Mesendoderm (in vitro differentiated cells): ENCODE measurements around the gene RAB31.
"Not testable (repeated sequence)": the region's sequence is repeated elsewhere in the genome, so short reads cannot be mapped to it uniquely, and the experiment has no call there.

Experiments used
- DNase-seq: peaks from one replicate; pipeline ENCODE4 v3.0.0; 2013
- H2AK5ac ChIP-seq: 2 replicates; pipeline ENCODE4 v1.6.1; 2013; ENCODE audit warnings: low read length, inconsistent platforms
- H2BK120ac ChIP-seq: 2 replicates; pipeline ENCODE4 v1.6.1; 2013; ENCODE audit warnings: low read depth, mild to moderate bottlenecking, low read length, moderate library complexity, mixed read lengths
- H2BK15ac ChIP-seq: replicated peaks from 2 replicates; pipeline ENCODE4 v1.6.1; 2013; ENCODE audit warnings: low read depth, mild to moderate bottlenecking, moderate library complexity
- H2BK5ac ChIP-seq: 2 replicates; pipeline ENCODE4 v1.6.1; 2013; ENCODE audit warnings: low read length, inconsistent platforms
- H3K18ac ChIP-seq: 2 replicates; pipeline ENCODE4 v1.6.1; 2013; ENCODE audit warnings: mild to moderate bottlenecking, low read length, mixed read lengths
- H3K23ac ChIP-seq: one replicate; pipeline ENCODE4 v1.6.1; 2013; ENCODE audit warnings: low read length
- H3K27ac ChIP-seq: 2 replicates; pipeline ENCODE4 v1.5.1; 2013; ENCODE audit warnings: low read depth, mild to moderate bottlenecking, inconsistent platforms, low read length, moderate library complexity
- H3K27me3 ChIP-seq: 2 replicates; pipeline ENCODE4 v1.6.1; 2013; ENCODE audit warnings: low read length, control low read depth, mild to moderate bottlenecking, inconsistent platforms; ENCODE audit not compliant: insufficient read depth, poor library complexity
- H3K36me3 ChIP-seq: 2 replicates; pipeline ENCODE4 v1.6.1; 2013; ENCODE audit warnings: low read length, inconsistent platforms; ENCODE audit not compliant: control insufficient read depth, insufficient read depth
- H3K4ac ChIP-seq: one replicate; pipeline ENCODE4 v1.6.1; 2013; ENCODE audit warnings: low read depth, mild to moderate bottlenecking, low read length, moderate library complexity
- H3K4me1 ChIP-seq: 2 replicates; pipeline ENCODE4 v1.6.1; 2013; ENCODE audit warnings: low read depth, low read length, inconsistent platforms; ENCODE audit not compliant: control insufficient read depth
- H3K4me2 ChIP-seq: 2 replicates; pipeline ENCODE4 v1.6.1; 2013; ENCODE audit warnings: low read length
- H3K4me3 ChIP-seq: 2 replicates; pipeline ENCODE4 v1.5.1; 2013; ENCODE audit warnings: mild to moderate bottlenecking, low read length
- H3K56ac ChIP-seq: one replicate; pipeline ENCODE4 v1.6.1; 2013; ENCODE audit warnings: low read length
- H3K79me1 ChIP-seq: 2 replicates; pipeline ENCODE4 v1.6.1; 2013; ENCODE audit warnings: low read length, inconsistent platforms
- H3K79me2 ChIP-seq: 2 replicates; pipeline ENCODE4 v1.6.1; 2013; ENCODE audit warnings: mild to moderate bottlenecking, low read length; ENCODE audit not compliant: control insufficient read depth, insufficient read depth
- H3K9ac ChIP-seq: 2 replicates; pipeline ENCODE4 v1.6.1; 2013; ENCODE audit warnings: low read length, inconsistent platforms
- H4K5ac ChIP-seq: one replicate; pipeline ENCODE4 v1.6.1; 2013; ENCODE audit warnings: low read length
- H4K8ac ChIP-seq: one replicate; pipeline ENCODE4 v1.6.1; 2013; ENCODE audit warnings: low read depth, mild to moderate bottlenecking, control low read depth, low read length, moderate library complexity
- WGBS: extraction: QIAGEN DNeasy Blood & Tissue Kit; methylation state at CpG from one replicate; pipeline ENCODE4 v1.1.7; 2013; ENCODE audit warnings: low lambda C conversion rate, missing lambda C conversion rate; ENCODE audit not compliant: insufficient coverage; ENCODE audit errors: extremely low coverage; 5-methylcytosine and 5-hydroxymethylcytosine counted together

The RAB31 gene

GRCh38 chr18:9898792-9899549 lies 190.9 kb downstream of the RAB31 start:
- no peak overlapping the region for H4K8ac ChIP-seq
- no peak overlapping the region for H3K23ac ChIP-seq
- no peak overlapping the region for H3K4me3 ChIP-seq
- no peak overlapping the region for H2BK5ac ChIP-seq
- no peaks in the 10 kb centered on the region for H3K36me3 ChIP-seq
- no peaks in the 10 kb centered on the region for H3K79me2 ChIP-seq
- no peak overlapping the region for H3K9ac ChIP-seq
- no peak overlapping the region for H3K27ac ChIP-seq
- H4K5ac ChIP-seq, result no peak overlapping the region
- H2BK15ac ChIP-seq, result no peak overlapping the region
- no peaks in the 10 kb centered on the region for H3K27me3 ChIP-seq
- H3K4me1 ChIP-seq, result no peaks in the 10 kb centered on the region
- H3K4ac ChIP-seq, result no peak overlapping the region
- H3K4me2 ChIP-seq, result no peak overlapping the region
- no peak overlapping the region for H2BK120ac ChIP-seq
- H3K79me1 ChIP-seq, result no peaks in the 10 kb centered on the region
- no peak overlapping the region for H2AK5ac ChIP-seq
- no peak overlapping the region for H3K18ac ChIP-seq
- 100% methylated on average over 2 of the region's 11 CpGs for WGBS
- peak; percentile 89 for DNase-seq
- peak overlapping the region; percentile 8 for H3K56ac ChIP-seq

- not testable (repeated sequence) for DNase-seq, H4K5ac ChIP-seq, H3K79me2 ChIP-seq, H3K23ac ChIP-seq, H2BK120ac ChIP-seq, H3K56ac ChIP-seq, H2BK15ac ChIP-seq, H3K4ac ChIP-seq, H3K27me3 ChIP-seq, H2AK5ac ChIP-seq, H3K18ac ChIP-seq, H3K36me3 ChIP-seq, H3K4me2 ChIP-seq, H2BK5ac ChIP-seq, H3K4me3 ChIP-seq, H3K79me1 ChIP-seq, H3K27ac ChIP-seq, H3K4me1 ChIP-seq, H4K8ac ChIP-seq, H3K9ac ChIP-seq
- WGBS, result no CpG with 5 or more reads among the region's 1 CpG
Observed at GRCh38 chr18:9899550-9899930, 191.4 kb downstream of the RAB31 start.

GRCh38 chr18:9900699-9901098 lies 192.6 kb downstream of the RAB31 start:
- H3K23ac ChIP-seq, result no peak overlapping the region
- no peak overlapping the region for H2BK5ac ChIP-seq
- H4K5ac ChIP-seq, result no peak overlapping the region
- no peak overlapping the region for H3K9ac ChIP-seq
- no peak overlapping the region for H3K27ac ChIP-seq
- H2BK120ac ChIP-seq, result no peak overlapping the region
- H3K27me3 ChIP-seq, result no peaks in the 10 kb centered on the region
- no peak overlapping the region for H2AK5ac ChIP-seq
- H2BK15ac ChIP-seq, result no peak overlapping the region
- no peak for DNase-seq
- H3K18ac ChIP-seq, result no peak overlapping the region
- H3K4me1 ChIP-seq, result no peaks in the 10 kb centered on the region
- H3K79me1 ChIP-seq, result no peaks in the 10 kb centered on the region
- H4K8ac ChIP-seq, result no peak overlapping the region
- H3K36me3 ChIP-seq, result no peaks in the 10 kb centered on the region
- H3K4me2 ChIP-seq, result no peak overlapping the region
- no CpG with 5 or more reads among the region's 7 CpGs for WGBS
- no peak overlapping the region for H3K4ac ChIP-seq
- no peak overlapping the region for H3K56ac ChIP-seq
- no peaks in the 10 kb centered on the region for H3K79me2 ChIP-seq
- no peak overlapping the region for H3K4me3 ChIP-seq

- no peak for DNase-seq
- H3K79me2 ChIP-seq, result no peaks in the 10 kb centered on the region
- H3K79me1 ChIP-seq, result no peaks in the 10 kb centered on the region
- H3K18ac ChIP-seq, result no peak overlapping the region
- no peak overlapping the region for H2AK5ac ChIP-seq
- no peak overlapping the region for H3K4ac ChIP-seq
- no peak overlapping the region for H3K4me2 ChIP-seq
- H2BK120ac ChIP-seq, result no peak overlapping the region
- no peaks in the 10 kb centered on the region for H3K27me3 ChIP-seq
- no peak overlapping the region for H3K56ac ChIP-seq
- WGBS, result no CpG with 5 or more reads among the region's 3 CpGs
- H3K36me3 ChIP-seq, result no peaks in the 10 kb centered on the region
- no peak overlapping the region for H2BK15ac ChIP-seq
- H3K23ac ChIP-seq, result no peak overlapping the region
- H3K9ac ChIP-seq, result no peak overlapping the region
- H3K4me3 ChIP-seq, result no peak overlapping the region
- no peak overlapping the region for H3K27ac ChIP-seq
- no peak overlapping the region for H4K5ac ChIP-seq
- H3K4me1 ChIP-seq, result no peaks in the 10 kb centered on the region
- no peak overlapping the region for H2BK5ac ChIP-seq
- no peak overlapping the region for H4K8ac ChIP-seq
Observed at GRCh38 chr18:9901377-9901776, 193.3 kb downstream of the RAB31 start.

- not testable (repeated sequence) for H3K4ac ChIP-seq, H3K9ac ChIP-seq, H3K79me1 ChIP-seq, H2AK5ac ChIP-seq, H3K4me1 ChIP-seq, H3K18ac ChIP-seq, H3K4me2 ChIP-seq, H4K8ac ChIP-seq, H3K23ac ChIP-seq, H3K79me2 ChIP-seq, DNase-seq, H3K27ac ChIP-seq, H2BK5ac ChIP-seq, H3K27me3 ChIP-seq, H3K56ac ChIP-seq, H4K5ac ChIP-seq, H3K4me3 ChIP-seq, H2BK15ac ChIP-seq, H2BK120ac ChIP-seq, H3K36me3 ChIP-seq
- WGBS, result no CpG with 5 or more reads among the region's 14 CpGs
Observed at GRCh38 chr18:9902264-9902663, 194.2 kb downstream of the RAB31 start.

- H3K79me1 ChIP-seq, result no peaks in the 10 kb centered on the region
- no peak overlapping the region for H4K5ac ChIP-seq
- no peak overlapping the region for H2BK120ac ChIP-seq
- H2BK5ac ChIP-seq, result no peak overlapping the region
- no peak overlapping the region for H3K56ac ChIP-seq
- no peak overlapping the region for H3K18ac ChIP-seq
- H2AK5ac ChIP-seq, result no peak overlapping the region
- no peak overlapping the region for H3K23ac ChIP-seq
- no peak overlapping the region for H2BK15ac ChIP-seq
- no peak overlapping the region for H3K27ac ChIP-seq
- no peaks in the 10 kb centered on the region for H3K4me1 ChIP-seq
- no peak overlapping the region for H3K4me2 ChIP-seq
- no peak overlapping the region for H3K4ac ChIP-seq
- WGBS, result no CpG with 5 or more reads among the region's 10 CpGs
- no peak overlapping the region for H4K8ac ChIP-seq
- H3K27me3 ChIP-seq, result no peaks in the 10 kb centered on the region
- no peak for DNase-seq
- no peak overlapping the region for H3K4me3 ChIP-seq
- H3K79me2 ChIP-seq, result no peaks in the 10 kb centered on the region
- no peaks in the 10 kb centered on the region for H3K36me3 ChIP-seq
- H3K9ac ChIP-seq, result no peak overlapping the region
Observed at GRCh38 chr18:9902832-9903231, 194.7 kb downstream of the RAB31 start.
